Measurements from ENCODE around the gene SOCS1. TPM values are rescaled to one million over a fixed set of nuclear protein-coding genes. Genes with fewer than 3 reads are reported as not detected.
A peak's percentile ranks its signal among the peaks of the same experiment; 100 is the strongest.

The SOCS1 gene
- total and polyA plus RNA-seq, 9 of the 15 experiments (the other 6 are each of a cell fraction or from before 2014, with no cell fraction given), result 0.04 to 7.5 (median 2.3) TPM

DNA sequence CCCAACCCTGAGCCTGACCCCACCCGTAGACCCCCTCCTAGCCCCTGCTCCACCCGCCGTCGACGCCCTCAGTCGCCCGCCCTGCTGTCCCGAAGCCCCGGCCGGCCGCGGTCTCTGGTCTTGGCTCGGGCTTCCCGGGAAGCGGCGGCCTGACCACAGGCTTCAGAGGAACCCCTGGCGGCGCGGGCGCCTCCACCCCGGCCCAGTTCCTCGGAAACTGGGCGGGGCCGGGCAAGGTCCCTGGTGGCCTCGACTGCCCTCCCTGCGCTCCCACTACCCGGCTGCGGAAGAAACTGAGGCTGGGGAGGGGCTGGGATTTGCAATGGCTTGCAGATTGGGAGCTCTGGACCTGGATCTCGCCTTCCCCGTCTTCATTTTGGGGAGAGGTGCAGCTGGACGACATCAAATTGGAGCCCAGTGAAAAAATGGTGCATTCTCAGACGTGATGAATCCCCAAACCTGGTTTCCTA is 692 bp upstream of the SOCS1 start (continued):
- TF ChIP-seq, protein P1, sequence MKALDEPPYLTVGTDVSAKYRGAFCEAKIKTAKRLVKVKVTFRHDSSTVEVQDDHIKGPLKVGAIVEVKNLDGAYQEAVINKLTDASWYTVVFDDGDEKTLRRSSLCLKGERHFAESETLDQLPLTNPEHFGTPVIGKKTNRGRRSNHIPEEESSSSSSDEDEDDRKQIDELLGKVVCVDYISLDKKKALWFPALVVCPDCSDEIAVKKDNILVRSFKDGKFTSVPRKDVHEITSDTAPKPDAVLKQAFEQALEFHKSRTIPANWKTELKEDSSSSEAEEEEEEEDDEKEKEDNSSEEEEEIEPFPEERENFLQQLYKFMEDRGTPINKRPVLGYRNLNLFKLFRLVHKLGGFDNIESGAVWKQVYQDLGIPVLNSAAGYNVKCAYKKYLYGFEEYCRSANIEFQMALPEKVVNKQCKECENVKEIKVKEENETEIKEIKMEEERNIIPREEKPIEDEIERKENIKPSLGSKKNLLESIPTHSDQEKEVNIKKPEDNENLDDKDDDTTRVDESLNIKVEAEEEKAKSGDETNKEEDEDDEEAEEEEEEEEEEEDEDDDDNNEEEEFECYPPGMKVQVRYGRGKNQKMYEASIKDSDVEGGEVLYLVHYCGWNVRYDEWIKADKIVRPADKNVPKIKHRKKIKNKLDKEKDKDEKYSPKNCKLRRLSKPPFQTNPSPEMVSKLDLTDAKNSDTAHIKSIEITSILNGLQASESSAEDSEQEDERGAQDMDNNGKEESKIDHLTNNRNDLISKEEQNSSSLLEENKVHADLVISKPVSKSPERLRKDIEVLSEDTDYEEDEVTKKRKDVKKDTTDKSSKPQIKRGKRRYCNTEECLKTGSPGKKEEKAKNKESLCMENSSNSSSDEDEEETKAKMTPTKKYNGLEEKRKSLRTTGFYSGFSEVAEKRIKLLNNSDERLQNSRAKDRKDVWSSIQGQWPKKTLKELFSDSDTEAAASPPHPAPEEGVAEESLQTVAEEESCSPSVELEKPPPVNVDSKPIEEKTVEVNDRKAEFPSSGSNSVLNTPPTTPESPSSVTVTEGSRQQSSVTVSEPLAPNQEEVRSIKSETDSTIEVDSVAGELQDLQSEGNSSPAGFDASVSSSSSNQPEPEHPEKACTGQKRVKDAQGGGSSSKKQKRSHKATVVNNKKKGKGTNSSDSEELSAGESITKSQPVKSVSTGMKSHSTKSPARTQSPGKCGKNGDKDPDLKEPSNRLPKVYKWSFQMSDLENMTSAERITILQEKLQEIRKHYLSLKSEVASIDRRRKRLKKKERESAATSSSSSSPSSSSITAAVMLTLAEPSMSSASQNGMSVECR (CRISPR knock-in tag; IDR thresholded peaks at IDR 0.05), result peak; percentile 32; the same call in 1 of the 2 replicates
- TF ChIP-seq ZNF282 (CRISPR knock-in tag; IDR thresholded peaks at IDR 0.05) (0 out of 2 replicates have a peak, but pooled peaks have one; percentile 30), NCOA2 (IDR thresholded peaks at IDR 0.05; ENCODE audit: partially characterized antibody in 2 of 2) (no peak), SMARCA5 (IDR thresholded peaks at IDR 0.05) (no peak), TEAD2 (tag; IDR thresholded peaks at IDR 0.05) (no peak), MYC (IDR thresholded peaks at IDR 0.05; ENCODE audit: low read depth, low read length) (peak; percentile 2; the same call in 1 of the 2 replicates), MYC (CRISPR knock-in tag; IDR thresholded peaks at IDR 0.05; ENCODE audit: borderline replicate concordance, low read depth) (no peak), ETV1 (tag; conservative IDR thresholded peaks at IDR 0.05; ENCODE audit: low read depth) (no peak), HDAC1 (IDR thresholded peaks at IDR 0.05) (peak in 1 of 2 experiments; percentile 67; a peak in 2 of 4 replicates), NRF1 (conservative IDR thresholded peaks at IDR 0.05 in 1 of 2, IDR thresholded peaks at IDR 0.05 in 1 of 2) (no peak), TAL1 (IDR thresholded peaks at IDR 0.05) (no peak), KAT7 (CRISPR knock-in tag; IDR thresholded peaks at IDR 0.05; ENCODE audit: borderline replicate concordance) (no peak), MECOM (CRISPR knock-in tag; IDR thresholded peaks at IDR 0.05) (no peak), EP300 (IDR thresholded peaks at IDR 0.05; ENCODE audit: low read length) (no peak), PTBP1 (IDR thresholded peaks at IDR 0.05; ENCODE audit: low read depth, low read length) (no peak), ZNF436 (CRISPR knock-in tag; IDR thresholded peaks at IDR 0.05) (no peak), ZNF75A (CRISPR knock-in tag; IDR thresholded peaks at IDR 0.05) (no peak), ILK (tag; IDR thresholded peaks at IDR 0.05; ENCODE audit: borderline replicate concordance, low read depth) (no peak), CBFB (CRISPR knock-in tag; IDR thresholded peaks at IDR 0.05) (no peak), SAP30 (IDR thresholded peaks at IDR 0.05; ENCODE audit: borderline replicate concordance, insufficient read depth, low read depth, low read length, poor library complexity, severe bottlenecking) (no peak)
- TF ChIP-seq, protein P2, sequence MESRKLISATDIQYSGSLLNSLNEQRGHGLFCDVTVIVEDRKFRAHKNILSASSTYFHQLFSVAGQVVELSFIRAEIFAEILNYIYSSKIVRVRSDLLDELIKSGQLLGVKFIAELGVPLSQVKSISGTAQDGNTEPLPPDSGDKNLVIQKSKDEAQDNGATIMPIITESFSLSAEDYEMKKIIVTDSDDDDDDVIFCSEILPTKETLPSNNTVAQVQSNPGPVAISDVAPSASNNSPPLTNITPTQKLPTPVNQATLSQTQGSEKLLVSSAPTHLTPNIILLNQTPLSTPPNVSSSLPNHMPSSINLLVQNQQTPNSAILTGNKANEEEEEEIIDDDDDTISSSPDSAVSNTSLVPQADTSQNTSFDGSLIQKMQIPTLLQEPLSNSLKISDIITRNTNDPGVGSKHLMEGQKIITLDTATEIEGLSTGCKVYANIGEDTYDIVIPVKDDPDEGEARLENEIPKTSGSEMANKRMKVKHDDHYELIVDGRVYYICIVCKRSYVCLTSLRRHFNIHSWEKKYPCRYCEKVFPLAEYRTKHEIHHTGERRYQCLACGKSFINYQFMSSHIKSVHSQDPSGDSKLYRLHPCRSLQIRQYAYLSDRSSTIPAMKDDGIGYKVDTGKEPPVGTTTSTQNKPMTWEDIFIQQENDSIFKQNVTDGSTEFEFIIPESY (CRISPR knock-in tag; IDR thresholded peaks at IDR 0.05), result no peak
- TF ChIP-seq, protein P3, sequence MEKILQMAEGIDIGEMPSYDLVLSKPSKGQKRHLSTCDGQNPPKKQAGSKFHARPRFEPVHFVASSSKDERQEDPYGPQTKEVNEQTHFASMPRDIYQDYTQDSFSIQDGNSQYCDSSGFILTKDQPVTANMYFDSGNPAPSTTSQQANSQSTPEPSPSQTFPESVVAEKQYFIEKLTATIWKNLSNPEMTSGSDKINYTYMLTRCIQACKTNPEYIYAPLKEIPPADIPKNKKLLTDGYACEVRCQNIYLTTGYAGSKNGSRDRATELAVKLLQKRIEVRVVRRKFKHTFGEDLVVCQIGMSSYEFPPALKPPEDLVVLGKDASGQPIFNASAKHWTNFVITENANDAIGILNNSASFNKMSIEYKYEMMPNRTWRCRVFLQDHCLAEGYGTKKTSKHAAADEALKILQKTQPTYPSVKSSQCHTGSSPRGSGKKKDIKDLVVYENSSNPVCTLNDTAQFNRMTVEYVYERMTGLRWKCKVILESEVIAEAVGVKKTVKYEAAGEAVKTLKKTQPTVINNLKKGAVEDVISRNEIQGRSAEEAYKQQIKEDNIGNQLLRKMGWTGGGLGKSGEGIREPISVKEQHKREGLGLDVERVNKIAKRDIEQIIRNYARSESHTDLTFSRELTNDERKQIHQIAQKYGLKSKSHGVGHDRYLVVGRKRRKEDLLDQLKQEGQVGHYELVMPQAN (IDR thresholded peaks at IDR 0.05; ENCODE audit: borderline replicate concordance), result peak; percentile 68; the same call in 1 of the 2 replicates

Data from K562 (cell line).